Cardiac muscle cell (in vitro differentiated cells and primary cell): ENCODE data around the gene LRRC8B. TPM values are rescaled to one million over a fixed set of nuclear protein-coding genes. Genes with fewer than 3 reads are reported as not detected.
A peak's percentile ranks its signal among the peaks of the same experiment; 100 is the strongest.
"Not testable (repeated sequence)": the region's sequence is repeated elsewhere in the genome, so short reads cannot be mapped to it uniquely, and the experiment has no call there.

ENCODE experiments used
- DNase-seq, 2 donors: peaks; one replicate each; pipeline versions ENCODE4 v3.0.0 to v3.0.0-alpha.2; 2010 to 2017; ENCODE audit warnings: low read depth in 1 of 2, low spot score in 1 of 2
- H3K27ac ChIP-seq: fragments of 200-600 bp; sonication (generic); 2 replicates; pipeline ENCODE4 v1.5.1; 2016
- H3K27me3 ChIP-seq: fragments of 200-600 bp; sonication (generic); 2 replicates; pipeline ENCODE4 v1.6.0; 2016; ENCODE audit warnings: control low read depth
- H3K36me3 ChIP-seq: fragments of 200-600 bp; sonication (generic); 2 replicates; pipeline ENCODE4 v1.5.1; 2016; ENCODE audit warnings: control low read depth
- H3K4me1 ChIP-seq: fragments of 200-600 bp; sonication (generic); 2 replicates; pipeline ENCODE4 v1.8.1; 2017; ENCODE audit warnings: low read depth, mild to moderate bottlenecking, mixed run types
- H3K4me3 ChIP-seq: fragments of 200-600 bp; sonication (generic); 2 replicates; pipeline ENCODE4 v1.5.1; 2016; ENCODE audit warnings: mild to moderate bottlenecking
- H3K9me3 ChIP-seq: fragments of 200-600 bp; sonication (generic); 2 replicates; pipeline ENCODE4 v1.5.1; 2017; ENCODE audit warnings: low read depth, mild to moderate bottlenecking, control low read depth
- CTCF ChIP-seq: IDR thresholded peaks from 2 replicates; pipeline ENCODE4 v1.5.1; 2012; ENCODE audit warnings: low read depth, mild to moderate bottlenecking, low read length
- polyA plus RNA-seq: library from polyadenylated mRNA; unstranded; fragments of >200 nt; fragmentation: Nextera tagmentation; extraction: Ambion mirVana; gene quantifications from 2 replicates; pipeline ENCODE4 v1.2.1, GENCODE V29; 2016
- total RNA-seq: library from RNA; depleted of rRNA; stranded (reverse); fragments of >200 nt; gene quantifications from 2 replicates; pipeline ENCODE4 v1.2.3, GENCODE V29; 2016

The LRRC8B gene
- total and polyA plus RNA-seq, 2 experiments from 2014 or later, result 6.0 to 6.6 TPM

DNA sequence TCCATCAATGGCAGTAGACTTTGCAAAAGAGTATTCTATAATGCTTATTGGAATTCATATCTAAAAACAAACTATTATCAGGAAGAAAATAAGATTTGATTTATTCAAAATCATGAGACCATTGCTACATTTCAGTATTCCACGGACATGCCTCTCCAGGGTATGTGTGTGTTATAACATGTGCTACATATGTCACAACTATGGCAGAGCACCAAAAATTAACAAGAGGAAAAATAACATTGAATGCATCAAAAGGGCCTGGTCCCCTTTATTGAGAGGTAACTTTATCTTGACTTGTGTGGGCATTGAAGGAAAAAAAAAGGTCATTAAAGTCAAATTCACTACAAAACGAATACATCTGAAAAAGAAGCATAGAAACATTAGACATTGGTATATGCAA lies 22.6 kb upstream of the LRRC8B start:
- no peak overlapping the region for H3K4me3 ChIP-seq
- no peaks in the 10 kb centered on the region for H3K36me3 ChIP-seq
- H3K4me1 ChIP-seq, result no peaks in the 10 kb centered on the region
- TF ChIP-seq CTCF, result no peak
- H3K27me3 ChIP-seq, result peaks cover 23% of the 10 kb centered on the region
- no peaks in the 10 kb centered on the region for H3K9me3 ChIP-seq
- no peak for DNase-seq
- no peak overlapping the region for H3K27ac ChIP-seq

DNA sequence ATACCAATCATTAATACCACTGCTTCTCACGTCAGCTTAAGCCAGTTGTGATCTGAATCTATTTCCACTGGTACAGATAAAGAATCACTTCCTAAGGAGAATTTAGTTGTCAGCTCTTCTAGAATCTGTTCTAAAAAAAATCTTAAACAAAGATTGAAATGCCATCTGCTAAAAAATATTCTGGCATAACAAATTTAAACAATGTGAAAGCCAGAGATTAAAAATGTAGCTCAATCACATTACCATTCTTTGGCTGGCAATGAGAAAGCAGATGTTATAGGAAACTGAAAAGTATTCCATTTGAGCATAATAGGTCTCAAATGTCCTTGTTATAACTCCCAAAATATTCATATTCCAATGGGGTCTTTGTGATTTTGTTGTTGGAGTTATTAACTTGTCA lies 21.7 kb upstream of the LRRC8B start:
- Histone ChIP-seq H3K36me3 (no peaks in the 10 kb centered on the region), H3K9me3 (no peaks in the 10 kb centered on the region), H3K4me3 (no peak overlapping the region), H3K4me1 (no peaks in the 10 kb centered on the region), H3K27me3 (peaks cover 23% of the 10 kb centered on the region), H3K27ac (no peak overlapping the region)
- DNase-seq, result no peak
- no peak for TF ChIP-seq CTCF

GRCh38 chr1:89503690-89504089 lies 20.9 kb upstream of the LRRC8B start:
- H3K36me3 ChIP-seq, result no peaks in the 10 kb centered on the region
- no peak for TF ChIP-seq CTCF
- DNase-seq, result peak in 1 of 2 donors; percentile 60
- H3K4me3 ChIP-seq, result no peak overlapping the region
- H3K27me3 ChIP-seq, result peaks cover 23% of the 10 kb centered on the region
- H3K27ac ChIP-seq, result no peak overlapping the region
- no peaks in the 10 kb centered on the region for H3K9me3 ChIP-seq
- no peaks in the 10 kb centered on the region for H3K4me1 ChIP-seq

DNA sequence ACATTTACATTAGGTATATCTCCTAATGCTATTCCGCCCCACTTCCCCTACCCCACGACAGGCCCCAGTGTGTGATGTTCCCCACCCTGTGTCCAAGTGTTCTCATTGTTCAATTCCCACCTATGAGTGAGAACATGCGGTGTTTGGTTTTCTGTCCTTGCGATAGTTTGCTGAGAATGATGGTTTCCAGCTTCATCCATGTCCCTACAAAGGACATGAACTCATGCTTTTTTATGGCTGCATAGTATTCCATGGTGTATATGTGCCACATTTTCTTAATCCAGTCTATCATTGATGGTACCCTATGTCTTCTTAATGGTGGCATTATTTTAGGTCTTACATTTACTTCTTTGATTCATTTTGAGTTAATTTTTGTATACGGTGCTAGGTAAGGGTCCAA lies 14.6 kb upstream of the LRRC8B start:
- not testable (repeated sequence) for H3K4me3 ChIP-seq, DNase-seq, H3K27ac ChIP-seq, H3K4me1 ChIP-seq, H3K9me3 ChIP-seq, H3K36me3 ChIP-seq
- peaks cover 13% of the 10 kb centered on the region for H3K27me3 ChIP-seq

- Histone ChIP-seq H3K27ac (no peak overlapping the region), H3K4me3 (no peak overlapping the region), H3K4me1 (peaks cover 5% of the 10 kb centered on the region), H3K9me3 (no peaks in the 10 kb centered on the region), H3K36me3 (no peaks in the 10 kb centered on the region), H3K27me3 (no peaks in the 10 kb centered on the region)
- no peak for TF ChIP-seq CTCF
- no peak for DNase-seq
Measured at GRCh38 chr1:89512996-89513720, 11.5 kb upstream of the LRRC8B start.

DNA sequence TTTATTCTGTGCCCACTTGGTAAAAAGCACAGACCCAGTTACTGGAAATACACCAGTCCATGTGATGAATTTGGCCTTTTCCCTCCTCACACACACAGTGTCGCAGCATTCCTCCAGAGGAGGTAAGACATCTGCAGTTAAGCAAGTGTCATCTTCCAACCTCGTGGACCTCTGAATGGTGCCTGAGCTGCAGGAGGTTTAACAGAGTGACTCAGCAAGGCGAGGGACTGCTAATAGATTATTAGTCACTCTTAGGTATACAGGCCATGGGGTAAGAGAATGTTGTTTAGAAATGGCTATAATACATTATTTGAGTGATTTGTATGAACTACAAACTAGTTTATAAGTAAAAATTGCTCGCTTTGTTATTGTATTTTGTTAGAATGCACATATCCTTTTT lies 8.6 kb upstream of the LRRC8B start:
- no peaks in the 10 kb centered on the region for H3K27me3 ChIP-seq
- peaks cover 10% of the 10 kb centered on the region for H3K4me1 ChIP-seq
- no peak overlapping the region for H3K27ac ChIP-seq
- H3K9me3 ChIP-seq, result no peaks in the 10 kb centered on the region
- peak in 1 of 2 donors; percentile 43 for DNase-seq
- no peak overlapping the region for H3K4me3 ChIP-seq
- no peaks in the 10 kb centered on the region for H3K36me3 ChIP-seq
- no peak for TF ChIP-seq CTCF
